Measurements from ENCODE around the gene SMIM11. TPM values are rescaled to one million over a fixed set of nuclear protein-coding genes. Genes with fewer than 3 reads are reported as not detected.
A peak's percentile ranks its signal among the peaks of the same experiment; 100 is the strongest.

Gene SMIM11
- total RNA-seq, 3 donors from 2014 or later: 1.7 to 12.1 (median 3.8) TPM

DNA sequence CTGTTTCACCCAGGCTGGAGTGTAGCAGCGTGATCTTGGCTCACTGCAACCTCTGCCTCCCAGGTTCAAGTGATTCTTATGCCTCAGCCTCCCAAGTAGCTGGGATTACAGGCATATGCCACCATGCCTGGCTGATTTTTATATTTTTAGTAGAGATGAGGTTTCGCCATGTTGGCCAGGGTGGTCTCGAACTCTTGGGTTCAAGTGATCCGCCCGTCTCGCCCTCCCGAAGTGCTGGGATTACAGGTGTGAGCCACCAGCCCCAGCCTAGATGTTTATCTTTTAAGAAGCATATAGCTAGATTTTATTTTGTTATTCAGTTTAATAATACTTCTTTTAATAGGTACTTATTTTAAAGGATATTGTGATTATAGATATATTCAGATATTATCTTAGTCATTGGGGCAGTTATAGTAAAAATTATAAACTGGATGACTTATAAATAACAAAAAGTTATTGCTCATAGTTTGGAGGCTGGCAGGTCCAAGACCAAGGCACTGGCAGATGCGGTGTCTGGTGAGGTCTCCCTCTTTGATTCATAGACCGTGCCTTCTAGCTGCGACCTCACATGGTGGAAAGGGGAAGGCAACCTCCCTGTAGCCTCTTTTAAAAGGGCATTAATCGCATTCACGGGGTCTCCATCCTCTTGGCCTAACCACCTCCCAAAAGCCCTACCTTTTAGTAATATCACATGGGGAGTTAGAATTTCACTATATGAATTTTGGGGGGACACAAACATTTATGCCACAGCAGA lies 14.6 kb upstream of the SMIM11 start:
- intact Hi-C loops (cut with DNase I, micrococcal nuclease): no loop called here
- Histone ChIP-seq H3K4me1 (ENCODE audit: low read depth) (no peaks in the 10 kb centered on the region), H3K36me3 (ENCODE audit: low read depth) (no peaks in the 10 kb centered on the region), H3K4me3 (no peak overlapping the region), H3K9me3 (no peaks in the 10 kb centered on the region)
- ATAC-seq: no peak
- DNase-seq: no peak
- TF ChIP-seq, protein P1, sequence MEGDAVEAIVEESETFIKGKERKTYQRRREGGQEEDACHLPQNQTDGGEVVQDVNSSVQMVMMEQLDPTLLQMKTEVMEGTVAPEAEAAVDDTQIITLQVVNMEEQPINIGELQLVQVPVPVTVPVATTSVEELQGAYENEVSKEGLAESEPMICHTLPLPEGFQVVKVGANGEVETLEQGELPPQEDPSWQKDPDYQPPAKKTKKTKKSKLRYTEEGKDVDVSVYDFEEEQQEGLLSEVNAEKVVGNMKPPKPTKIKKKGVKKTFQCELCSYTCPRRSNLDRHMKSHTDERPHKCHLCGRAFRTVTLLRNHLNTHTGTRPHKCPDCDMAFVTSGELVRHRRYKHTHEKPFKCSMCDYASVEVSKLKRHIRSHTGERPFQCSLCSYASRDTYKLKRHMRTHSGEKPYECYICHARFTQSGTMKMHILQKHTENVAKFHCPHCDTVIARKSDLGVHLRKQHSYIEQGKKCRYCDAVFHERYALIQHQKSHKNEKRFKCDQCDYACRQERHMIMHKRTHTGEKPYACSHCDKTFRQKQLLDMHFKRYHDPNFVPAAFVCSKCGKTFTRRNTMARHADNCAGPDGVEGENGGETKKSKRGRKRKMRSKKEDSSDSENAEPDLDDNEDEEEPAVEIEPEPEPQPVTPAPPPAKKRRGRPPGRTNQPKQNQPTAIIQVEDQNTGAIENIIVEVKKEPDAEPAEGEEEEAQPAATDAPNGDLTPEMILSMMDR (IDR thresholded peaks at IDR 0.05): no peak

DNA sequence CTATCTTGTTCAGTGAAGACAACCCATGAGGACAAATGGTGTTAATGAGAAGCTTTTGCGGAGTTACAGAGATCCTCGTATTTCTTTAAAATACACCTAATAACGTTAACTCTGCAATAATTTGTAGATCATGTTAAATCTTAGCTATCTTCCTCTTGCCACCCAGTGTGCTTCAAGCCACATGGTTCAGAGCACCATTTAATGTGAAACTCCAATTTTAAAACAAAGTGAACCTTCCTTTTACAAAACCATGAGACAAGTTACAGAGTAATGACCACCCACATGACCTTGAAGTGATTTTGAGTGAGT lies 13.2 kb upstream of the SMIM11 start:
- no peak for ATAC-seq
- no peaks in the 10 kb centered on the region for H3K36me3 ChIP-seq (ENCODE audit: low read depth)
- TF ChIP-seq, protein P1 (IDR thresholded peaks at IDR 0.05): no peak
- H3K9me3 ChIP-seq: no peaks in the 10 kb centered on the region
- no peaks in the 10 kb centered on the region for H3K4me1 ChIP-seq (ENCODE audit: low read depth)
- intact Hi-C loops (cut with DNase I, micrococcal nuclease): no loop called here
- DNase-seq: no peak
- no peak overlapping the region for H3K4me3 ChIP-seq

GRCh38 chr21:34362670-34363069 lies 12.6 kb upstream of the SMIM11 start:
- H3K9me3 ChIP-seq: no peaks in the 10 kb centered on the region
- no peaks in the 10 kb centered on the region for H3K4me1 ChIP-seq (ENCODE audit: low read depth)
- H3K4me3 ChIP-seq: no peak overlapping the region
- no peaks in the 10 kb centered on the region for H3K36me3 ChIP-seq (ENCODE audit: low read depth)
- intact Hi-C loops (cut with DNase I, micrococcal nuclease): no loop called here
- ATAC-seq (no peak), DNase-seq (no peak)
- TF ChIP-seq, protein P1 (IDR thresholded peaks at IDR 0.05): no peak

GRCh38 chr21:34363733-34364132 lies 11.6 kb upstream of the SMIM11 start, which contains the start of gene KCNE2:
Gene KCNE2, plus strand, starts transcription at chr21:34364006. Its CDS starts 6,473 bp downstream, at chr21:34370479.
- TF ChIP-seq, protein P1 (IDR thresholded peaks at IDR 0.05): no peak
- no peaks in the 10 kb centered on the region for H3K4me1 ChIP-seq (ENCODE audit: low read depth)
- H3K36me3 ChIP-seq (ENCODE audit: low read depth): no peaks in the 10 kb centered on the region
- no peaks in the 10 kb centered on the region for H3K9me3 ChIP-seq
- intact Hi-C loops (cut with DNase I, micrococcal nuclease): no loop called here
- ATAC-seq (peak; percentile 72), DNase-seq (peak in 2 of 3 donors; percentile 24 to 46)
- H3K4me3 ChIP-seq: no peak within 1 kb of the TSS

GRCh38 chr21:34364921-34365320 lies 10.4 kb upstream of the SMIM11 start:
- Histone ChIP-seq H3K4me1 (ENCODE audit: low read depth) (no peaks in the 10 kb centered on the region), H3K36me3 (ENCODE audit: low read depth) (no peaks in the 10 kb centered on the region), H3K9me3 (no peaks in the 10 kb centered on the region), H3K4me3 (no peak overlapping the region)
- DNase-seq (no peak), ATAC-seq (no peak)
- TF ChIP-seq, protein P1 (IDR thresholded peaks at IDR 0.05): no peak
- intact Hi-C loops (cut with DNase I, micrococcal nuclease): no loop called here
